SK-N-SH treated with all-trans-retinoic acid at 6 μM for 48 hours (cell line): ENCODE results near the gene TSSC4.

ENCODE experiments used
- ATAC-seq: fragments of 200-7000 bp; cut with Tn5 transposase; 3 replicates; pipeline ENCODE4 v1.9.1; 2020; ENCODE audit warnings: mild to moderate bottlenecking, moderate library complexity
- ARNTL ChIP-seq: fragments of 450-650 bp; formaldehyde crosslinking; IDR thresholded peaks from 2 replicates; pipeline ENCODE4 v1.5.0; 2020; ENCODE audit warnings: low read depth, mild to moderate bottlenecking, moderate library complexity, borderline replicate concordance
- BACH2 ChIP-seq: fragments of 250-450 bp; sonication (Bioruptor Pico); IDR thresholded peaks from 2 replicates; pipeline ENCODE4 v1.9.0; 2021; ENCODE audit warnings: mild to moderate bottlenecking, borderline replicate concordance
- CSRNP3 ChIP-seq: fragments of 250-450 bp; sonication (Bioruptor Pico); IDR thresholded peaks from 2 replicates; pipeline ENCODE4 v1.5.1; 2021; ENCODE audit warnings: mild to moderate bottlenecking, moderate library complexity
- ESRRG ChIP-seq: fragments of 250-450 bp; sonication (Bioruptor Pico); IDR thresholded peaks from 2 replicates; pipeline ENCODE4 v1.6.1; 2021; ENCODE audit warnings: mild to moderate bottlenecking
- GLIS3 ChIP-seq: fragments of 250-450 bp; sonication (Bioruptor Pico); IDR thresholded peaks from 2 replicates; pipeline ENCODE4 v1.5.0; 2020; ENCODE audit warnings: mild to moderate bottlenecking, moderate library complexity
- ISL1 ChIP-seq: fragments of 250-450 bp; sonication (Bioruptor Pico); IDR thresholded peaks from 2 replicates; pipeline ENCODE4 v2.1.2; 2022; ENCODE audit warnings: mild to moderate bottlenecking, moderate library complexity
- OSR1 ChIP-seq: fragments of 250-450 bp; sonication (Bioruptor Pico); IDR thresholded peaks from 2 replicates; pipeline ENCODE4 v1.8.0; 2022; ENCODE audit warnings: moderate library complexity, mild to moderate bottlenecking, inconsistent platforms
- PATZ1 ChIP-seq: fragments of 250-450 bp; sonication (Bioruptor Pico); IDR thresholded peaks from 2 replicates; pipeline ENCODE4 v1.8.0; 2020; ENCODE audit warnings: mild to moderate bottlenecking, moderate library complexity, borderline replicate concordance
- PPARA ChIP-seq: fragments of 250-450 bp; sonication (Bioruptor Pico); IDR thresholded peaks from 2 replicates; pipeline ENCODE4 v1.5.0; 2020; ENCODE audit warnings: mild to moderate bottlenecking, borderline replicate concordance
- RARB ChIP-seq: fragments of 250-450 bp; sonication (Bioruptor Pico); IDR thresholded peaks from 2 replicates; pipeline ENCODE4 v1.8.0; 2021; ENCODE audit warnings: mild to moderate bottlenecking, moderate library complexity
- TCF4 ChIP-seq: fragments of 250-450 bp; sonication (Bioruptor Pico); IDR thresholded peaks from 2 replicates; pipeline ENCODE4 v1.8.0; 2021; ENCODE audit warnings: mild to moderate bottlenecking, moderate library complexity, borderline replicate concordance
- TOX ChIP-seq: fragments of 250-450 bp; sonication (Bioruptor Pico); IDR thresholded peaks from 2 replicates; pipeline ENCODE4 v1.8.0; 2021; ENCODE audit warnings: mild to moderate bottlenecking, moderate library complexity, borderline replicate concordance
- TSHZ2 ChIP-seq: fragments of 250-450 bp; sonication (Bioruptor Pico); IDR thresholded peaks from 2 replicates; pipeline ENCODE4 v1.5.0; 2020; ENCODE audit warnings: mild to moderate bottlenecking, moderate library complexity
- ZC3H10 ChIP-seq: fragments of 250-450 bp; sonication (Bioruptor Pico); IDR thresholded peaks from 2 replicates; pipeline ENCODE4 v1.5.1; 2021; ENCODE audit warnings: mild to moderate bottlenecking, moderate library complexity
- ZFP3 ChIP-seq: fragments of 250-450 bp; sonication (Bioruptor Pico); IDR thresholded peaks from 2 replicates; pipeline ENCODE4 v1.5.0; 2020; ENCODE audit warnings: mild to moderate bottlenecking, moderate library complexity
- ZFP30 ChIP-seq: fragments of 450-650 bp; formaldehyde crosslinking; IDR thresholded peaks from 2 replicates; pipeline ENCODE4 v1.5.0; 2022; ENCODE audit warnings: mild to moderate bottlenecking, moderate library complexity
- ZNF565 ChIP-seq: fragments of 450-650 bp; formaldehyde crosslinking; conservative IDR thresholded peaks from 2 replicates; pipeline ENCODE4 v1.5.0; 2020; ENCODE audit warnings: low read depth, mild to moderate bottlenecking, moderate library complexity
- ZNF70 ChIP-seq: fragments of 450-650 bp; formaldehyde crosslinking; IDR thresholded peaks from 2 replicates; pipeline ENCODE4 v1.5.0; 2020; ENCODE audit warnings: mild to moderate bottlenecking, moderate library complexity
- TF ChIP-seq, protein P1 (sequence below): fragments of 250-450 bp; sonication (Bioruptor Pico); IDR thresholded peaks from 2 replicates; pipeline ENCODE4 v1.5.1; 2020; ENCODE audit warnings: low read depth, mild to moderate bottlenecking, moderate library complexity

The TSSC4 gene

GRCh38 chr11:2368851-2369180 lies 31.7 kb upstream of the TSSC4 start:
- no peak for ATAC-seq
- no peak for TF ChIP-seq OSR1
- TF ChIP-seq TCF4 (CRISPR knock-in tag) = no peak
- TF ChIP-seq CSRNP3 (CRISPR knock-in tag) = no peak

DNA sequence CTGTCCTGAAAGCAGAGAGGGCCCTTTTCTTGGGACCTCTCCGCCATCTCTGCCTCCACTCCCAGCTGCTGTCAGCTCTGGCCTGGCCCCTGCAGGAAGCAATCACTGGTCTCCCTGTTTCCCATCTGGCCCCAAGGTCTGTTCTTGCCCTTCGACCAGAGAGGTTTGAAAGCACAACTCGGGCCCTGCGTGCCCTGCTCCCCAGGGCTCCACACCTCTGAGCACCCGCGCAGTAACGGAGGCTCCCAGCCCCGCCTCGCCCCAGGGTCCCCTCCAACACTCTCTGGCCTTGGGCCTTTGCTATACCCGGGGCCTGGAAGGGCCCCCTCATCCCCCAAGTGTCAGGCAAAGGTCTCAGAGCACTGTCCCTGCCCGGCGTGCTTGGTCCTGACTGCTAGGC lies 31.2 kb upstream of the TSSC4 start:
- no peak for TF ChIP-seq BACH2 (CRISPR knock-in tag)
- TF ChIP-seq ZFP30 (CRISPR knock-in tag) = no peak
- TF ChIP-seq ZNF565 (CRISPR knock-in tag) = no peak
- TF ChIP-seq ESRRG (CRISPR knock-in tag) = no peak
- TF ChIP-seq CSRNP3 (CRISPR knock-in tag) = no peak
- no peak for TF ChIP-seq ZC3H10 (CRISPR knock-in tag)
- TF ChIP-seq, protein P1, sequence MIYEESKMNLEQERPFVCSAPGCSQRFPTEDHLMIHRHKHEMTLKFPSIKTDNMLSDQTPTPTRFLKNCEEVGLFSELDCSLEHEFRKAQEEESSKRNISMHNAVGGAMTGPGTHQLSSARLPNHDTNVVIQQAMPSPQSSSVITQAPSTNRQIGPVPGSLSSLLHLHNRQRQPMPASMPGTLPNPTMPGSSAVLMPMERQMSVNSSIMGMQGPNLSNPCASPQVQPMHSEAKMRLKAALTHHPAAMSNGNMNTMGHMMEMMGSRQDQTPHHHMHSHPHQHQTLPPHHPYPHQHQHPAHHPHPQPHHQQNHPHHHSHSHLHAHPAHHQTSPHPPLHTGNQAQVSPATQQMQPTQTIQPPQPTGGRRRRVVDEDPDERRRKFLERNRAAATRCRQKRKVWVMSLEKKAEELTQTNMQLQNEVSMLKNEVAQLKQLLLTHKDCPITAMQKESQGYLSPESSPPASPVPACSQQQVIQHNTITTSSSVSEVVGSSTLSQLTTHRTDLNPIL (CRISPR knock-in tag) = no peak
- no peak for TF ChIP-seq TSHZ2 (CRISPR knock-in tag)
- no peak for TF ChIP-seq PPARA (CRISPR knock-in tag)
- TF ChIP-seq ISL1 = no peak
- TF ChIP-seq ZNF70 = no peak
- no peak for TF ChIP-seq GLIS3 (CRISPR knock-in tag)
- TF ChIP-seq RARB (CRISPR knock-in tag) = no peak
- no peak for TF ChIP-seq TOX (CRISPR knock-in tag)
- TF ChIP-seq ZFP3 (CRISPR knock-in tag) = no peak
- TF ChIP-seq, all 23 proteins: peak for 0
- no peak for ATAC-seq

- ATAC-seq = no peak
Observed at GRCh38 chr11:2369896-2370295, 30.7 kb upstream of the TSSC4 start.

GRCh38 chr11:2374456-2375201 lies 25.9 kb upstream of the TSSC4 start:
- no peak for ATAC-seq
- TF ChIP-seq TOX (CRISPR knock-in tag) = no peak
- no peak for TF ChIP-seq PPARA (CRISPR knock-in tag)
- TF ChIP-seq, protein P1 (CRISPR knock-in tag) = no peak

More at GRCh38 chr11:2369896-2370295, 30.7 kb upstream of the TSSC4 start:
- no peak for TF ChIP-seq ESRRG (CRISPR knock-in tag)
- no peak for TF ChIP-seq OSR1

- ATAC-seq = no peak
- TF ChIP-seq, protein P1 (CRISPR knock-in tag) = no peak
- TF ChIP-seq ISL1 (no peak), ZFP30 (CRISPR knock-in tag) (no peak), ZC3H10 (CRISPR knock-in tag) (no peak), ZFP3 (CRISPR knock-in tag) (no peak), CSRNP3 (CRISPR knock-in tag) (no peak), ARNTL (no peak), PATZ1 (no peak), TOX (CRISPR knock-in tag) (no peak), ESRRG (CRISPR knock-in tag) (no peak)
Observed at GRCh38 chr11:2375341-2375853, 25.2 kb upstream of the TSSC4 start.
